Measurements from ENCODE around the gene CUL1.

The CUL1 gene

GRCh38 chr7:148811892-148812291, 113.2 kb downstream of the CUL1 start:
- no peak for DNase-seq

- DNase-seq = no peak
Observed at GRCh38 chr7:148813890-148814289, 115.2 kb downstream of the CUL1 start.

- no peak for DNase-seq
Observed at GRCh38 chr7:148814922-148815559, 116.3 kb downstream of the CUL1 start.

- no peak for DNase-seq
Observed at GRCh38 chr7:148815612-148816011, 116.9 kb downstream of the CUL1 start.

GRCh38 chr7:148819697-148820360, 121.1 kb downstream of the CUL1 start:
- DNase-seq = peak; percentile 48

GRCh38 chr7:148821422-148821821, 122.7 kb downstream of the CUL1 start:
- DNase-seq = no peak

GRCh38 chr7:148824864-148825263, 126.2 kb downstream of the CUL1 start:
- DNase-seq = no peak

- no peak for DNase-seq
Observed at GRCh38 chr7:148825338-148825737, 126.6 kb downstream of the CUL1 start.

GRCh38 chr7:148828965-148829364, 130.3 kb downstream of the CUL1 start:
- no peak for DNase-seq

- DNase-seq = no peak
Observed at GRCh38 chr7:148830897-148831692, 132.4 kb downstream of the CUL1 start.

- DNase-seq = no peak
Observed at GRCh38 chr7:148831782-148832181, 133.1 kb downstream of the CUL1 start.

- no peak for DNase-seq
Observed at GRCh38 chr7:148834605-148835004, 135.9 kb downstream of the CUL1 start.

GRCh38 chr7:148835854-148836253, 137.2 kb downstream of the CUL1 start:
- DNase-seq = no peak

- DNase-seq = no peak
Observed at GRCh38 chr7:148838905-148839304, 140.2 kb downstream of the CUL1 start.

GRCh38 chr7:148847815-148848734, 149.4 kb downstream of the CUL1 start:
- DNase-seq = no peak

- no peak for DNase-seq
Observed at GRCh38 chr7:148849393-148850098, 150.8 kb downstream of the CUL1 start.

- no peak for DNase-seq
Observed at GRCh38 chr7:148850564-148850963, 151.9 kb downstream of the CUL1 start.

Measured in inflammatory macrophage treated with lipopolysaccharide for 4 hours (primary cell).